GM10266 (cell line): Measurements from ENCODE around the gene TEPSIN.

ENCODE experiments used
- DNase-seq: peaks from one replicate; pipeline ENCODE4 v3.0.0; 2012; ENCODE audit errors: extremely low spot score
- CTCF ChIP-seq: IDR thresholded peaks from 2 replicates; pipeline ENCODE4 v1.5.1; 2012; ENCODE audit warnings: mild to moderate bottlenecking, low read depth; ENCODE audit not compliant: control insufficient read depth, insufficient read depth; ENCODE audit errors: missing control alignments

TEPSIN gene

GRCh38 chr17:81234940-81235821, 3.7 kb downstream of the TEPSIN start:
- no peak for DNase-seq
- TF ChIP-seq CTCF: no peak

DNA sequence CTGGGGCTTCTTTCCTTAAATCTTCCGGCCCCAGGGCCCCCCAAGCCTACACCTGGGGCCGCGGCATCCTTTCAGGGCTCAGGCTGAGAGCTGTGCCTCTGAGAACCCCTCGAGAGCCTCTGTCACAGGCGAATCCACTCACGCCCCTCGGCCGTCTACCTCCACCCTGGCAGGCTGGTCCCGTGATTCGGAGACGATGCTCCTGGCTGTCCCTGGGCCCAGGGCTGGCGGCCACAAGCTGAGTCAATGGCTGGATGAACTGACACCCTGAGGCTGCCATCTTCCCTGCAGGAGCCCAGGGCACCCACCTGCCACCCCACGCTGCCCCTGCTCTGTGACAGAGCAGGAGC, 4.4 kb downstream of the TEPSIN start:
- DNase-seq: no peak
- no peak for TF ChIP-seq CTCF

GRCh38 chr17:81233811-81234505, 4.9 kb downstream of the TEPSIN start:
- DNase-seq: no peak
- TF ChIP-seq CTCF: no peak

DNA sequence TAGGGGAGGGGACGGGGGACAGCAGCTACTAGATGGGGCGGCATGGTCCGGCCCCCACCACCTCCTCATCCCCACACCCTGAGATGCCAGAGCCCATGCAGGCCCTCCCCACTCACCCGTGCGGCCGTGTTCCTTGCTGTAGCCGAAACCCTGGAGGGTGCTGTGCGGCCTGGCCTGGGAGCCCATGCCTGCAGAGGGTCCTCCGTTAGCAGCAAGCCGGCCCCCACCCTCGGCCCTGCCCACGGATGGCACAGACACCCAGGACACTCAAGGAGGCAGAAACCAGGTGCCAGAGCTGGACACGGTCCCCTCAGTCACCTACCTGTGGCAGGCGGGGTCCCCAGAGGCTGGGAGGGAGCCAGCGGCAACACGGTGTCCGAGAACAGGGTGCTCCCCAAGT, 5.5 kb downstream of the TEPSIN start:
- no peak for TF ChIP-seq CTCF
- DNase-seq: no peak

GRCh38 chr17:81232616-81233241, 6.1 kb downstream of the TEPSIN start:
- no peak for TF ChIP-seq CTCF
- no peak for DNase-seq

- no peak for DNase-seq
- no peak for TF ChIP-seq CTCF
These were observed 6.9 kb downstream of the TEPSIN start for GRCh38 chr17:81231766-81232581.
